RWPE2 (cell line): ENCODE results near the gene SRMS.
A peak's percentile ranks its signal among the peaks of the same experiment; 100 is the strongest.

Experiments
- ATAC-seq: fragments of 200-7000 bp; cut with Tn5 transposase; 3 replicates; pipeline ENCODE4 v1.9.1; 2021; ENCODE audit warnings: low read depth
- DNase-seq: peaks from one replicate; pipeline ENCODE4 v3.0.0-alpha.2; 2020; ENCODE audit warnings: low spot score
- H3K27ac ChIP-seq: fragments of 450-650 bp; 2 replicates; pipeline ENCODE4 v1.5.1; 2017; ENCODE audit warnings: mild to moderate bottlenecking; ENCODE audit not compliant: poor library complexity, severe bottlenecking
- H3K27me3 ChIP-seq: fragments of 250-450 bp; sonication (Bioruptor Pico); 2 replicates; pipeline ENCODE4 v1.5.1; 2021; ENCODE audit warnings: mild to moderate bottlenecking, moderate library complexity; ENCODE audit not compliant: insufficient read depth, poor library complexity, severe bottlenecking
- H3K36me3 ChIP-seq: fragments of 250-450 bp; sonication (Bioruptor Pico); 2 replicates; pipeline ENCODE4 v1.5.1; 2020; ENCODE audit warnings: low read depth, mild to moderate bottlenecking, moderate library complexity
- H3K4me1 ChIP-seq: fragments of 250-450 bp; sonication (Bioruptor Pico); 2 replicates; pipeline ENCODE4 v1.5.1; 2021; ENCODE audit warnings: mild to moderate bottlenecking, moderate library complexity; ENCODE audit not compliant: insufficient read depth, poor library complexity, severe bottlenecking
- H3K4me3 ChIP-seq: fragments of 250-450 bp; sonication (Bioruptor Pico); 2 replicates; pipeline ENCODE4 v1.5.1; 2021; ENCODE audit warnings: mild to moderate bottlenecking, moderate library complexity; ENCODE audit not compliant: severe bottlenecking
- H3K9me3 ChIP-seq: fragments of 250-450 bp; sonication (Bioruptor Pico); 2 replicates; pipeline ENCODE4 v1.5.1; 2021; ENCODE audit warnings: mild to moderate bottlenecking, moderate library complexity; ENCODE audit not compliant: severe bottlenecking
- CTCF ChIP-seq: fragments of 450-650 bp; IDR thresholded peaks from one replicate; pipeline ENCODE4 v1.5.1; 2017; ENCODE audit warnings: mild to moderate bottlenecking, moderate library complexity; ENCODE audit not compliant: poor library complexity, severe bottlenecking

Gene SRMS

GRCh38 chr20:63501818-63502670 is 45.5 kb downstream of the SRMS start:
- no peak overlapping the region for H3K4me3 ChIP-seq
- DNase-seq (peak; percentile 89), ATAC-seq (peak; percentile 6; the same call in 1 of the 3 replicates)

GRCh38 chr20:63500902-63501817 is 46.4 kb downstream of the SRMS start:
- ATAC-seq (no peak), DNase-seq (peak; percentile 85)
- Histone ChIP-seq H3K27ac (no peak overlapping the region), H3K4me3 (no peak overlapping the region), H3K27me3 (peaks cover 27% of the 10 kb centered on the region), H3K9me3 (no peaks in the 10 kb centered on the region), H3K36me3 (no peaks in the 10 kb centered on the region), H3K4me1 (no peaks in the 10 kb centered on the region)
- no peak for TF ChIP-seq CTCF

More at GRCh38 chr20:63501818-63502670, 45.5 kb downstream of the SRMS start:
- TF ChIP-seq CTCF: no peak
- Histone ChIP-seq H3K36me3 (no peaks in the 10 kb centered on the region), H3K9me3 (no peaks in the 10 kb centered on the region), H3K27ac (no peak overlapping the region), H3K27me3 (peaks cover 27% of the 10 kb centered on the region), H3K4me1 (no peaks in the 10 kb centered on the region)

- DNase-seq (peak; percentile 84), ATAC-seq (no peak)
- no peaks in the 10 kb centered on the region for H3K9me3 ChIP-seq
- H3K4me3 ChIP-seq: no peak overlapping the region
- peaks cover 27% of the 10 kb centered on the region for H3K27me3 ChIP-seq
- H3K4me1 ChIP-seq: no peaks in the 10 kb centered on the region
- H3K27ac ChIP-seq: no peak overlapping the region
- H3K36me3 ChIP-seq: no peaks in the 10 kb centered on the region
- no peak for TF ChIP-seq CTCF
These were observed 47.2 kb downstream of the SRMS start for GRCh38 chr20:63500151-63500901.

- Histone ChIP-seq H3K27me3 (peaks cover 27% of the 10 kb centered on the region), H3K27ac (no peak overlapping the region), H3K4me3 (peak overlapping the region; percentile 5), H3K4me1 (no peaks in the 10 kb centered on the region), H3K9me3 (no peaks in the 10 kb centered on the region), H3K36me3 (no peaks in the 10 kb centered on the region)
- DNase-seq (no peak), ATAC-seq (no peak)
- TF ChIP-seq CTCF: no peak
These were observed 48.1 kb downstream of the SRMS start for GRCh38 chr20:63499338-63499969.
